ENCODE results near the gene PPM1B. TPM values are rescaled to one million over a fixed set of nuclear protein-coding genes. Genes with fewer than 3 reads are reported as not detected.
A peak's percentile ranks its signal among the peaks of the same experiment; 100 is the strongest.

PPM1B gene
- total and polyA plus RNA-seq, 9 of the 15 experiments (the other 6 are each of a cell fraction or from before 2014, with no cell fraction given), result 8.9 to 44.0 (median 28.6) TPM

- FAIRE-seq, result no peak
- Histone ChIP-seq H3K4me1 (replicated peaks in 1 of 2; ENCODE audit: control insufficient read depth in 2 of 2, insufficient read depth in 2 of 2, low read length in 2 of 2) (peaks cover 0 to 4% of the 10 kb centered on the region in 2 experiments; a peak in 1 of 5 replicates), H3K4me2 (ENCODE audit: insufficient read depth, low read length) (no peak overlapping the region), H4K20me1 (replicated peaks; ENCODE audit: control insufficient read depth, insufficient read depth, low read length) (no peaks in the 10 kb centered on the region), H3K36me3 (ENCODE audit: control insufficient read depth, insufficient read depth, low read length) (no peaks in the 10 kb centered on the region), H3K9me1 (ENCODE audit: control insufficient read depth, insufficient read depth, low read length) (no peaks in the 10 kb centered on the region), H3K27me3 (ENCODE audit: control insufficient read depth in 2 of 2, insufficient read depth in 2 of 2, low read length in 2 of 2) (peaks cover 7 to 16% of the 10 kb centered on the region in 2 experiments; a peak in 4 of 5 replicates), H3K9me3 (replicated peaks; ENCODE audit: control insufficient read depth, insufficient read depth, low read depth, low read length) (no peaks in the 10 kb centered on the region), H2AFZ (ENCODE audit: low read depth, low read length) (no peak overlapping the region), H3K4me3 (no peak overlapping the region), H3K9ac (ENCODE audit: insufficient read depth in 1 of 2, low read depth in 2 of 2, low read length in 2 of 2) (no peak overlapping the region), H3K79me2 (ENCODE audit: control insufficient read depth, insufficient read depth, low read length) (no peaks in the 10 kb centered on the region), H3K27ac (ENCODE audit: extremely low read depth, low read depth, low read length) (no peak overlapping the region)
- POLR2A ChIA-PET, result interaction anchor here (0.6 to 1.0 kb wide), 3 partner anchors 15 to 673 kb away, joined by 3 read pairs; no protein-coding TSS in a partner anchor
- no peak for DNase-seq (ENCODE audit: extremely low read depth in 1 of 4, low spot score in 3 of 4)
- 15% methylated on average over 3 of the region's 3 CpGs for WGBS (ENCODE audit: insufficient coverage, low coverage, missing lambda C conversion rate)
- BruUV-seq (replicated peaks), result no TSS peak
- in situ Hi-C loops (cut with MboI) (no loop called here), intact Hi-C loops (cut with micrococcal nuclease) (no loop called here)
- CTCF ChIA-PET (ENCODE audit: low intra/inter-chr PET ratio), result no interaction called here
- ATAC-seq, result peak; percentile 24; the same call in 1 of the 3 replicates
- TF ChIP-seq MAFG (tag; conservative IDR thresholded peaks at IDR 0.05) (no peak), HMBOX1 (IDR thresholded peaks at IDR 0.05) (no peak), POU5F1 (IDR thresholded peaks at IDR 0.05; ENCODE audit: borderline replicate concordance, low read depth, low read length, partially characterized antibody) (no peak), DNMT1 (IDR thresholded peaks at IDR 0.05) (no peak), PBX2 (CRISPR knock-in tag; IDR thresholded peaks at IDR 0.05; ENCODE audit: low read depth) (no peak), PBX2 (tag; conservative IDR thresholded peaks at IDR 0.05; ENCODE audit: low read depth) (peak; percentile 72), MEIS2 (IDR thresholded peaks at IDR 0.05; ENCODE audit: partially characterized antibody) (peak; percentile 60), ZNF655 (CRISPR knock-in tag; IDR thresholded peaks at IDR 0.05) (no peak), PRDM10 (IDR thresholded peaks at IDR 0.05; ENCODE audit: partially characterized antibody) (no peak), MXI1 (IDR thresholded peaks at IDR 0.05; ENCODE audit: low read depth, low read length) (no peak)
Measured at GRCh38 chr2:44273076-44273475, 104.4 kb downstream of the PPM1B start.

Data from K562 (cell line).